ENCODE measurements around the gene EIF2AK3. TPM values are rescaled to one million over a fixed set of nuclear protein-coding genes. Genes with fewer than 3 reads are reported as not detected.

Gene EIF2AK3
- total and polyA plus RNA-seq, 4 donors, result 5.3 to 46.7 (median 18.6) TPM

DNA sequence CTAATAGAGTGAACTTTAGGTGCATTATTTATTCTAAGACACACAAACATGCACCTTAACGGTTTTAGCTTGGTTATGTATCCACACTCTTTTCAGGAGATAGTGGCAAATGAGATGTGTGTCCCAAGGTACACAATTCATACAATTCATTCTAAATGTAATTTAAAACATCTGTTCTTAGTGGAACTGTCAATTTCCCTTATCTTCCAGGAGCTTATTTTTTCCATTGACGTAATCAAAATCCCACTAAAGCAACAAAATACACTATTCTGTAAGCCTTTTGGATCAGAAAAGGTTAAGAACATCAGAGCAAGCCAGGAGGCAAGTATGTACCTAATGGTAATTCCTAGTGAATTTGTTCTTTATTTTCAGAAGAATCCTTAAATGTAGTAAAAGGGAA is 19.8 kb downstream of the EIF2AK3 start:
- WGBS, 2 donors, result 88 to 90% methylated on average over 2 of the region's 2 CpGs
- H3K4me3 ChIP-seq, result no peak overlapping the region
- no peak for ATAC-seq (ENCODE audit: insufficient read depth, low FRiP score)
- H3K27me3 ChIP-seq (ENCODE audit: control insufficient read depth in 3 of 3, insufficient read depth in 3 of 3, low read length in 2 of 3), result no peaks in the 10 kb centered on the region
- peaks cover 0 to 9% (median 0%) of the 10 kb centered on the region in 5 donors for H3K4me1 ChIP-seq (ENCODE audit: control insufficient read depth in 5 of 5, insufficient read depth in 5 of 5, low read length in 5 of 5)
- no peak overlapping the region for H3K9ac ChIP-seq (ENCODE audit: insufficient read depth in 1 of 2, low read length in 2 of 2)
- DNase-seq, result no peak
- H3K9me3 ChIP-seq (ENCODE audit: control insufficient read depth in 4 of 4, insufficient read depth in 3 of 4, low read length in 3 of 4), result no peaks in the 10 kb centered on the region
- peaks cover 0 to 6% (median under 1%) of the 10 kb centered on the region in 4 donors for H3K36me3 ChIP-seq (ENCODE audit: control insufficient read depth in 4 of 4, insufficient read depth in 4 of 4, low read length in 4 of 4)
- no peak overlapping the region for H3K27ac ChIP-seq (ENCODE audit: low read depth in 1 of 2, low read length in 1 of 2)
- TF ChIP-seq, protein P1, sequence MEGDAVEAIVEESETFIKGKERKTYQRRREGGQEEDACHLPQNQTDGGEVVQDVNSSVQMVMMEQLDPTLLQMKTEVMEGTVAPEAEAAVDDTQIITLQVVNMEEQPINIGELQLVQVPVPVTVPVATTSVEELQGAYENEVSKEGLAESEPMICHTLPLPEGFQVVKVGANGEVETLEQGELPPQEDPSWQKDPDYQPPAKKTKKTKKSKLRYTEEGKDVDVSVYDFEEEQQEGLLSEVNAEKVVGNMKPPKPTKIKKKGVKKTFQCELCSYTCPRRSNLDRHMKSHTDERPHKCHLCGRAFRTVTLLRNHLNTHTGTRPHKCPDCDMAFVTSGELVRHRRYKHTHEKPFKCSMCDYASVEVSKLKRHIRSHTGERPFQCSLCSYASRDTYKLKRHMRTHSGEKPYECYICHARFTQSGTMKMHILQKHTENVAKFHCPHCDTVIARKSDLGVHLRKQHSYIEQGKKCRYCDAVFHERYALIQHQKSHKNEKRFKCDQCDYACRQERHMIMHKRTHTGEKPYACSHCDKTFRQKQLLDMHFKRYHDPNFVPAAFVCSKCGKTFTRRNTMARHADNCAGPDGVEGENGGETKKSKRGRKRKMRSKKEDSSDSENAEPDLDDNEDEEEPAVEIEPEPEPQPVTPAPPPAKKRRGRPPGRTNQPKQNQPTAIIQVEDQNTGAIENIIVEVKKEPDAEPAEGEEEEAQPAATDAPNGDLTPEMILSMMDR (IDR thresholded peaks at IDR 0.05; ENCODE audit: control extremely low read depth, extremely low read depth), result no peak

DNA sequence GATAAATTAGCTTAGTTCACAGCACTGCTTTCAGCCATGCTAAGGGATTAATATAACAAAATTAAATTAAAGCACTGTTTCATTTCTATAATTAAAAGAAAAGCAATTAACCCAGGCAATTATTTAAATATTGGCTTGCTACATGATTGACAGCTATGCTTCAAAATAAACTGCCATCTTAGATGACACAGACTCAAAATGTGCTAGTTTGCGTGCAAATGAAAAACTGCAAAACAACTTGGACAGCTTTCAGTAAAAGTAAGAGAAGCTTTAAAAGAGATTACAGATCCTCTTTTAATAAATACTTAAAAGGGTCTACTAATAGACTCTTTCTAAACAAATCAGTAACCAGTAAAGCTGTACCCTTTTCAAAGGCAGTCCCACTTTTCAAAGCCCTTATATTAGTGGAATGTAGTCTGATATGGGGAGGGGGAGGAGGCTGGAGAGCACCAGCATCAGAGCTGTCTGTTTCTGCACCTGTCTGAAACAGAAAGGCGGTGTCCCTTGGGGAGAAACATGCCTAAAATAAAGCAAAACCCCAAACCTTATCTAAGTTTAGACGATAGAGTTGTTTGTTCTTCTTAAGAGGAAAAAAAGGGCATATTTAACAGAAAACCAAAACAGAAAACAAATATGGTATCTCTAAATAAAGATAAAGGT is 20.8 kb downstream of the EIF2AK3 start:
- 79 to 85% methylated on average over 3 of the region's 3 CpGs for WGBS, 2 donors
- no peak for DNase-seq
- TF ChIP-seq, protein P1 (IDR thresholded peaks at IDR 0.05; ENCODE audit: control extremely low read depth, extremely low read depth), result no peak
- no peaks in the 10 kb centered on the region for H3K27me3 ChIP-seq (ENCODE audit: control insufficient read depth in 3 of 3, insufficient read depth in 3 of 3, low read length in 2 of 3)
- no peak overlapping the region for H3K27ac ChIP-seq (ENCODE audit: low read depth in 1 of 2, low read length in 1 of 2)
- no peak overlapping the region for H3K4me3 ChIP-seq
- H3K4me1 ChIP-seq (ENCODE audit: control insufficient read depth in 5 of 5, insufficient read depth in 5 of 5, low read length in 5 of 5), result peaks cover 0 to 14% (median 0%) of the 10 kb centered on the region in 5 donors
- no peaks in the 10 kb centered on the region for H3K9me3 ChIP-seq (ENCODE audit: control insufficient read depth in 4 of 4, insufficient read depth in 3 of 4, low read length in 3 of 4)
- H3K9ac ChIP-seq (ENCODE audit: insufficient read depth in 1 of 2, low read length in 2 of 2), result no peak overlapping the region
- H3K36me3 ChIP-seq (ENCODE audit: control insufficient read depth in 4 of 4, insufficient read depth in 4 of 4, low read length in 4 of 4), result peaks cover 0 to 3% (median under 1%) of the 10 kb centered on the region in 4 donors
- no peak for ATAC-seq (ENCODE audit: insufficient read depth, low FRiP score)

DNA sequence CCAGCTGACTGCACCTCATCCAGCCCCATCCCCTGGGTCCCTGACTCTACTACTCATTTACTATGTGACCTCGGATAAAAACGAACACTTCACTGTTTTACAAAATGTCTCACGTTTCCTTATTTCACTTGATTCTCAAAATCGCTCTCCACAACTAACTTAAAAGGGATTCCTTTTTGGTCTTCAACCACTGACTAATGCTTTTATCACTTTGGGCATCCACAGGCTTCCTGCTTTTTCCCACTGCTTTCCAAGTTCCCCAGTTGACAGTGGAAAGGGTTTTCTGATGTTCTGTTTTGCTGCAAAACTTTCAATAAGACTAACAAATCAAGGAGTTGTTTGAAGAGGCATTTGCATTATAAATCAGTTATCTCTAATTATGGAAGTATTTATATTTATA is 24.1 kb downstream of the EIF2AK3 start:
- no peak for DNase-seq
- peak overlapping the region in 1 of 2 donors; percentile 21 for H3K27ac ChIP-seq (ENCODE audit: low read depth in 1 of 2, low read length in 1 of 2)
- TF ChIP-seq, protein P1 (IDR thresholded peaks at IDR 0.05; ENCODE audit: control extremely low read depth, extremely low read depth), result no peak

More for the DNA sequence above, 24.1 kb downstream of the EIF2AK3 start:
- H3K4me3 ChIP-seq, result no peak overlapping the region
- no peaks in the 10 kb centered on the region for H3K27me3 ChIP-seq (ENCODE audit: control insufficient read depth in 3 of 3, insufficient read depth in 3 of 3, low read length in 2 of 3)
- H3K36me3 ChIP-seq (ENCODE audit: control insufficient read depth in 4 of 4, insufficient read depth in 4 of 4, low read length in 4 of 4), result peaks cover 0 to 3% (median 0%) of the 10 kb centered on the region in 4 donors
- peaks cover 0 to 19% (median 10%) of the 10 kb centered on the region in 5 donors for H3K4me1 ChIP-seq (ENCODE audit: control insufficient read depth in 5 of 5, insufficient read depth in 5 of 5, low read length in 5 of 5)
- no peak for ATAC-seq (ENCODE audit: insufficient read depth, low FRiP score)
- WGBS, 2 donors, result 87 to 91% methylated on average over 4 of the region's 4 CpGs
- no peaks in the 10 kb centered on the region for H3K9me3 ChIP-seq (ENCODE audit: control insufficient read depth in 4 of 4, insufficient read depth in 3 of 4, low read length in 3 of 4)
- H3K9ac ChIP-seq (ENCODE audit: insufficient read depth in 1 of 2, low read length in 2 of 2), result no peak overlapping the region
